ENCODE results near the gene SRSF10. TPM values are rescaled to one million over a fixed set of nuclear protein-coding genes. Genes with fewer than 3 reads are reported as not detected.
A peak's percentile ranks its signal among the peaks of the same experiment; 100 is the strongest.
"Not testable (repeated sequence)": the region's sequence is repeated elsewhere in the genome, so short reads cannot be mapped to it uniquely, and the experiment has no call there.

Gene SRSF10
- total and polyA plus RNA-seq, 7 experiments from 2014 or later, result 108 to 252 (median 191) TPM

- ATAC-seq, result no peak
- H3K36me3 Mint-ChIP-seq, result no peaks in the 10 kb centered on the region
- H3K9me3 Mint-ChIP-seq, result no peaks in the 10 kb centered on the region
- POLR2A ChIA-PET, result no interaction called here
- H3K27ac ChIP-seq (ENCODE audit: low read depth, low read length), result no peak overlapping the region
- H3K9me3 ChIP-seq (ENCODE audit: control insufficient read depth in 2 of 3, low read length in 3 of 3), result no peaks in the 10 kb centered on the region
- peaks cover 0 to 2% (median 0%) of the 10 kb centered on the region in 7 donors for H3K4me1 Mint-ChIP-seq
- no peaks in the 10 kb centered on the region for H3K4me1 ChIP-seq (ENCODE audit: control insufficient read depth in 2 of 2, insufficient read depth in 2 of 2, low read length in 2 of 2)
- no peak overlapping the region for H3K27ac Mint-ChIP-seq
- H3K36me3 ChIP-seq (ENCODE audit: control insufficient read depth in 2 of 3, insufficient read depth in 3 of 3, low read length in 3 of 3), result no peaks in the 10 kb centered on the region
- CTCF ChIA-PET, result no interaction called here
- no peak for DNase-seq
- H3K4me3 ChIP-seq (ENCODE audit: low read length), result no peak overlapping the region
- intact Hi-C loops (cut with micrococcal nuclease), result no loop called here
- peaks cover 0 to 28% (median 5%) of the 10 kb centered on the region in 5 donors for H3K27me3 Mint-ChIP-seq
- no peak overlapping the region for H3K4me3 Mint-ChIP-seq
- H3K27me3 ChIP-seq (ENCODE audit: control insufficient read depth in 2 of 2, insufficient read depth in 2 of 2, low read length in 2 of 2), result no peaks in the 10 kb centered on the region
Measured at GRCh38 chr1:23999156-23999671, 19.1 kb upstream of the SRSF10 start.

- no peak for ATAC-seq
- Histone ChIP-seq H3K4me1 (ENCODE audit: control insufficient read depth in 2 of 2, insufficient read depth in 2 of 2, low read length in 2 of 2) (no peaks in the 10 kb centered on the region), H3K4me3 (ENCODE audit: low read length) (no peak overlapping the region), H3K27ac (ENCODE audit: low read depth, low read length) (no peak overlapping the region), H3K36me3 (ENCODE audit: control insufficient read depth in 2 of 3, insufficient read depth in 3 of 3, low read length in 3 of 3) (no peaks in the 10 kb centered on the region), H3K9me3 (ENCODE audit: control insufficient read depth in 2 of 3, low read length in 3 of 3) (no peaks in the 10 kb centered on the region), H3K27me3 (ENCODE audit: control insufficient read depth in 2 of 2, insufficient read depth in 2 of 2, low read length in 2 of 2) (no peaks in the 10 kb centered on the region)
- no peak overlapping the region for H3K4me3 Mint-ChIP-seq
- ChIA-PET POLR2A (no interaction called here), CTCF (no interaction called here)
- peaks cover 0 to 2% (median 0%) of the 10 kb centered on the region in 7 donors for H3K4me1 Mint-ChIP-seq
- H3K36me3 Mint-ChIP-seq, result no peaks in the 10 kb centered on the region
- no peak for DNase-seq
- H3K27me3 Mint-ChIP-seq, result peaks cover 0 to 18% (median 0%) of the 10 kb centered on the region in 5 donors
- intact Hi-C loops (cut with micrococcal nuclease), result no loop called here
- H3K9me3 Mint-ChIP-seq, result no peaks in the 10 kb centered on the region
- H3K27ac Mint-ChIP-seq, result no peak overlapping the region
Measured at GRCh38 chr1:23997812-23998211, 17.7 kb upstream of the SRSF10 start.

GRCh38 chr1:23996700-23997229 lies 16.6 kb upstream of the SRSF10 start:
- intact Hi-C loops (cut with micrococcal nuclease), result no loop called here
- ATAC-seq (no peak), DNase-seq (no peak)
- Mint-ChIP-seq H3K27me3 (peaks cover 0 to 9% (median 0%) of the 10 kb centered on the region in 5 donors), H3K9me3 (no peaks in the 10 kb centered on the region), H3K4me1 (peaks cover 0 to 2% (median 0%) of the 10 kb centered on the region in 7 donors), H3K36me3 (no peaks in the 10 kb centered on the region), H3K27ac (no peak overlapping the region), H3K4me3 (no peak overlapping the region)
- Histone ChIP-seq H3K36me3 (ENCODE audit: control insufficient read depth in 2 of 3, insufficient read depth in 3 of 3, low read length in 3 of 3) (no peaks in the 10 kb centered on the region), H3K27me3 (ENCODE audit: control insufficient read depth in 2 of 2, insufficient read depth in 2 of 2, low read length in 2 of 2) (no peaks in the 10 kb centered on the region), H3K27ac (ENCODE audit: low read depth, low read length) (no peak overlapping the region), H3K9me3 (ENCODE audit: control insufficient read depth in 2 of 3, low read length in 3 of 3) (no peaks in the 10 kb centered on the region), H3K4me3 (ENCODE audit: low read length) (no peak overlapping the region), H3K4me1 (ENCODE audit: control insufficient read depth in 2 of 2, insufficient read depth in 2 of 2, low read length in 2 of 2) (no peaks in the 10 kb centered on the region)
- POLR2A ChIA-PET, result no interaction called here
- CTCF ChIA-PET, result no interaction called here

GRCh38 chr1:23995431-23995837 lies 15.3 kb upstream of the SRSF10 start:
- ATAC-seq, result no peak
- no peak for DNase-seq
- Histone ChIP-seq H3K4me3 (ENCODE audit: low read length) (no peak overlapping the region), H3K27me3 (ENCODE audit: control insufficient read depth in 2 of 2, insufficient read depth in 2 of 2, low read length in 2 of 2) (no peaks in the 10 kb centered on the region), H3K9me3 (ENCODE audit: control insufficient read depth in 2 of 3, low read length in 3 of 3) (no peaks in the 10 kb centered on the region), H3K36me3 (ENCODE audit: control insufficient read depth in 2 of 3, insufficient read depth in 3 of 3, low read length in 3 of 3) (no peaks in the 10 kb centered on the region), H3K27ac (ENCODE audit: low read depth, low read length) (no peak overlapping the region), H3K4me1 (ENCODE audit: control insufficient read depth in 2 of 2, insufficient read depth in 2 of 2, low read length in 2 of 2) (no peaks in the 10 kb centered on the region)
- intact Hi-C loops (cut with micrococcal nuclease), result no loop called here
- Mint-ChIP-seq H3K4me1 (peaks cover 0 to 2% (median 0%) of the 10 kb centered on the region in 7 donors), H3K27ac (no peak overlapping the region), H3K27me3 (peaks cover 0 to 10% (median 0%) of the 10 kb centered on the region in 5 donors), H3K36me3 (no peaks in the 10 kb centered on the region), H3K4me3 (no peak overlapping the region), H3K9me3 (no peaks in the 10 kb centered on the region)
- ChIA-PET POLR2A (no interaction called here), CTCF (interaction anchor here (0.6 to 1.0 kb wide), 2 partner anchors 19 to 42 kb away, joined by 3 read pairs; no protein-coding TSS in a partner anchor)

GRCh38 chr1:23992011-23992410 lies 11.9 kb upstream of the SRSF10 start:
- H3K27ac ChIP-seq (ENCODE audit: low read depth, low read length); ATAC-seq; H3K4me3 Mint-ChIP-seq; H3K27me3 ChIP-seq (ENCODE audit: control insufficient read depth in 2 of 2, insufficient read depth in 2 of 2, low read length in 2 of 2); H3K4me1 ChIP-seq (ENCODE audit: control insufficient read depth in 2 of 2, insufficient read depth in 2 of 2, low read length in 2 of 2); H3K36me3 Mint-ChIP-seq; H3K27ac Mint-ChIP-seq; H3K36me3 ChIP-seq (ENCODE audit: control insufficient read depth in 2 of 3, insufficient read depth in 3 of 3, low read length in 3 of 3); DNase-seq; H3K9me3 Mint-ChIP-seq; H3K9me3 ChIP-seq (ENCODE audit: control insufficient read depth in 2 of 3, low read length in 3 of 3); CTCF ChIA-PET; H3K4me3 ChIP-seq (ENCODE audit: low read length); intact Hi-C loops (cut with micrococcal nuclease): not testable (repeated sequence)
- Mint-ChIP-seq H3K4me1 (peaks cover 2 to 18% (median 12%) of the 10 kb centered on the region in 7 donors), H3K27me3 (peaks cover 0 to 11% (median 0%) of the 10 kb centered on the region in 5 donors)
- POLR2A ChIA-PET, result interaction anchor here (0.6 kb wide), 1 partner anchor 645 kb away, joined by 3 read pairs; no protein-coding TSS in a partner anchor

GRCh38 chr1:23989263-23989662 lies 9.1 kb upstream of the SRSF10 start:
- Histone ChIP-seq H3K27ac (ENCODE audit: low read depth, low read length) (no peak overlapping the region), H3K4me1 (ENCODE audit: control insufficient read depth in 2 of 2, insufficient read depth in 2 of 2, low read length in 2 of 2) (no peaks in the 10 kb centered on the region), H3K4me3 (ENCODE audit: low read length) (no peak overlapping the region), H3K9me3 (ENCODE audit: control insufficient read depth in 2 of 3, low read length in 3 of 3) (no peaks in the 10 kb centered on the region), H3K27me3 (ENCODE audit: control insufficient read depth in 2 of 2, insufficient read depth in 2 of 2, low read length in 2 of 2) (no peaks in the 10 kb centered on the region), H3K36me3 (ENCODE audit: control insufficient read depth in 2 of 3, insufficient read depth in 3 of 3, low read length in 3 of 3) (no peaks in the 10 kb centered on the region)
- DNase-seq, result no peak
- ATAC-seq, result no peak
- H3K36me3 Mint-ChIP-seq, result no peaks in the 10 kb centered on the region
- H3K27me3 Mint-ChIP-seq, result peaks cover 0 to 9% (median 0%) of the 10 kb centered on the region in 5 donors
- peak overlapping the region in 7 of 9 donors; percentile 26 to 72 (median 41) for H3K27ac Mint-ChIP-seq
- peaks cover 0 to 1% (median 0%) of the 10 kb centered on the region in 11 donors for H3K9me3 Mint-ChIP-seq
- CTCF ChIA-PET, result interaction anchor here (0.6 kb wide), 1 partner anchor 81 kb away, joined by 7 read pairs; no protein-coding TSS in a partner anchor
- peaks cover 2 to 18% (median 12%) of the 10 kb centered on the region in 7 donors for H3K4me1 Mint-ChIP-seq
- POLR2A ChIA-PET, result interaction anchor here (0.5 to 1.2 kb wide), 4 partner anchors 9 to 32 kb away, joined by 3 to 5 read pairs (median 4); partner anchors contain the start of genes PNRC2 and SRSF10
- intact Hi-C loops (cut with micrococcal nuclease), result no loop called here
- H3K4me3 Mint-ChIP-seq, result no peak overlapping the region

- H3K27me3 Mint-ChIP-seq; H3K27ac Mint-ChIP-seq; H3K4me3 ChIP-seq (ENCODE audit: low read length); H3K27ac ChIP-seq (ENCODE audit: low read depth, low read length); H3K36me3 ChIP-seq (ENCODE audit: control insufficient read depth in 2 of 3, insufficient read depth in 3 of 3, low read length in 3 of 3); POLR2A ChIA-PET; H3K27me3 ChIP-seq (ENCODE audit: control insufficient read depth in 2 of 2, insufficient read depth in 2 of 2, low read length in 2 of 2); intact Hi-C loops (cut with micrococcal nuclease); DNase-seq; H3K36me3 Mint-ChIP-seq; H3K4me3 Mint-ChIP-seq; H3K9me3 ChIP-seq (ENCODE audit: control insufficient read depth in 2 of 3, low read length in 3 of 3); H3K9me3 Mint-ChIP-seq; H3K4me1 ChIP-seq (ENCODE audit: control insufficient read depth in 2 of 2, insufficient read depth in 2 of 2, low read length in 2 of 2); ATAC-seq: not testable (repeated sequence)
- CTCF ChIA-PET, result interaction anchor here (0.5 kb wide), 1 partner anchor 217 kb away, joined by 5 read pairs; no protein-coding TSS in a partner anchor
- peaks cover 2 to 18% (median 12%) of the 10 kb centered on the region in 7 donors for H3K4me1 Mint-ChIP-seq
Measured at GRCh38 chr1:23987038-23987437, 6.9 kb upstream of the SRSF10 start.

Data from naive thymus-derived CD4-positive, alpha-beta T cell (primary cell).